Cortex of kidney (tissue), 1 donor: ENCODE data around the gene STAP2.

Experiments used
- DNase-seq: peaks from one replicate; lab custom pipeline; 2025; lab: John Stamatoyannopoulos, UW

STAP2 gene

GRCh38 chr19:4370418-4371041, 31.9 kb upstream of the STAP2 start:
- DNase-seq = no peak

- DNase-seq = no peak
Measured at GRCh38 chr19:4369888-4370260, 31.2 kb upstream of the STAP2 start.

GRCh38 chr19:4369109-4369887, 30.7 kb upstream of the STAP2 start:
- DNase-seq = no peak

- no peak for DNase-seq
Measured at GRCh38 chr19:4368128-4368820, 29.6 kb upstream of the STAP2 start.

GRCh38 chr19:4367781-4368127, 29.1 kb upstream of the STAP2 start:
- no peak for DNase-seq

GRCh38 chr19:4367336-4367723, 28.7 kb upstream of the STAP2 start:
- no peak for DNase-seq

- DNase-seq = no peak
Measured at GRCh38 chr19:4366666-4367335, 28.2 kb upstream of the STAP2 start.

- no peak for DNase-seq
Measured at GRCh38 chr19:4365791-4366665, 27.4 kb upstream of the STAP2 start.

GRCh38 chr19:4365341-4365740, 26.7 kb upstream of the STAP2 start:
- DNase-seq = no peak

GRCh38 chr19:4363571-4364304, 25.1 kb upstream of the STAP2 start:
- no peak for DNase-seq

- DNase-seq = no peak
Measured at GRCh38 chr19:4362831-4363545, 24.4 kb upstream of the STAP2 start.

GRCh38 chr19:4362101-4362828, 23.6 kb upstream of the STAP2 start:
- DNase-seq = no peak

- DNase-seq = no peak
Measured at GRCh38 chr19:4361152-4362046, 22.8 kb upstream of the STAP2 start.

GRCh38 chr19:4360641-4361151, 22.1 kb upstream of the STAP2 start:
- no peak for DNase-seq

GRCh38 chr19:4360081-4360569, 21.5 kb upstream of the STAP2 start:
- no peak for DNase-seq

GRCh38 chr19:4359627-4360000, 21.0 kb upstream of the STAP2 start:
- DNase-seq = no peak

GRCh38 chr19:4358709-4359626, 20.3 kb upstream of the STAP2 start:
- DNase-seq = no peak
